H54 (cell line): Measurements from ENCODE around the gene ITPR3.

ENCODE experiments used
- DNase-seq: peaks from one replicate; pipeline ENCODE4 v3.0.0; 2011; ENCODE audit warnings: low spot score, mixed read lengths; ENCODE audit not compliant: insufficient read length
- FAIRE-seq: peaks from 3 replicates; lab custom pipeline; 2011; peaks lifted over from hg19 to GRCh38; lab: Jason Lieb, UNC
- POLR2A ChIP-seq: IDR thresholded peaks from 2 replicates; pipeline ENCODE4 v1.6.1; 2011; ENCODE audit warnings: low read depth, mild to moderate bottlenecking, low read length

The ITPR3 gene

DNA sequence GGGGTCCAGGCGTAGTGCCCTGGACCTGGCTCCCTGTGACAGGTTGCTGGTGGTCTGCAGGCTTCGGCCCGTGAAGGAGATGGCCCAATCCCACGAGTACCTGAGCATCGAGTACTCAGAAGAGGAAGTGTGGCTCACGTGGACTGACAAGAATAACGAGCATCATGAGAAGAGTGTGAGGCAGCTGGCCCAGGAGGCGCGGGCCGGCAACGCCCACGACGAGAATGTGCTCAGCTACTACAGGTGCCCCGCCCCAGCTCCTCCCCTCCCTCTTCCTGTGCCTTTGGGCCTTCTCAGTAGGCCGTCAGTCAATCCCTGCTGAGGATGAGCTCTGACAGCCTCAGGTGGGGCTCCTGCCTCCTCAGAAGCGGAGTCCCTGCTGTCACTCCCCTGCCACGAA lies 47.8 kb downstream of the ITPR3 start:
- TF ChIP-seq POLR2A = no peak
- DNase-seq (no peak), FAIRE-seq (no peak)

DNA sequence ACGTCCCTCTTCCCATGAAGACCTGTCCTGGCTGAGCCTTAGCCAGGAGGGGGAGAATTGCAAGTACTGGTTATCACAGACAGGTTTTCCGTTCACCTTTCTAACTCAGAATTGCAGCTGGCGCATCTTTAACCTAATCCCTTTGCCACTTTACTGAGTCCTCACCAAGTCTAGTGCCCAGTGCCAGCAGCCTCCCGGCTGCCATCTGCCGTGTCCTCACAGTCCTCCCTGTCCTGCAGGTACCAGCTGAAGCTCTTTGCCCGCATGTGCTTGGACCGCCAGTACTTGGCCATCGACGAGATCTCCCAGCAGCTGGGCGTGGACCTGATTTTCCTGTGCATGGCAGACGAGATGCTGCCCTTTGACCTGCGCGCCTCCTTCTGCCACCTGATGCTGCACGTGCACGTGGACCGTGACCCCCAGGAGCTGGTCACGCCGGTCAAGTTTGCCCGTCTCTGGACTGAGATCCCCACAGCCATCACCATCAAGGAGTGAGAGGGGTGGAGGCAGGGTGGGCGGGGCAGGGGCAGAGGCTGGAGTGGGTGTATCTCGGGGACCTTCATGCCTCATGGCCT lies 49.1 kb downstream of the ITPR3 start:
- FAIRE-seq (no peak), DNase-seq (no peak)
- no peak for TF ChIP-seq POLR2A

DNA sequence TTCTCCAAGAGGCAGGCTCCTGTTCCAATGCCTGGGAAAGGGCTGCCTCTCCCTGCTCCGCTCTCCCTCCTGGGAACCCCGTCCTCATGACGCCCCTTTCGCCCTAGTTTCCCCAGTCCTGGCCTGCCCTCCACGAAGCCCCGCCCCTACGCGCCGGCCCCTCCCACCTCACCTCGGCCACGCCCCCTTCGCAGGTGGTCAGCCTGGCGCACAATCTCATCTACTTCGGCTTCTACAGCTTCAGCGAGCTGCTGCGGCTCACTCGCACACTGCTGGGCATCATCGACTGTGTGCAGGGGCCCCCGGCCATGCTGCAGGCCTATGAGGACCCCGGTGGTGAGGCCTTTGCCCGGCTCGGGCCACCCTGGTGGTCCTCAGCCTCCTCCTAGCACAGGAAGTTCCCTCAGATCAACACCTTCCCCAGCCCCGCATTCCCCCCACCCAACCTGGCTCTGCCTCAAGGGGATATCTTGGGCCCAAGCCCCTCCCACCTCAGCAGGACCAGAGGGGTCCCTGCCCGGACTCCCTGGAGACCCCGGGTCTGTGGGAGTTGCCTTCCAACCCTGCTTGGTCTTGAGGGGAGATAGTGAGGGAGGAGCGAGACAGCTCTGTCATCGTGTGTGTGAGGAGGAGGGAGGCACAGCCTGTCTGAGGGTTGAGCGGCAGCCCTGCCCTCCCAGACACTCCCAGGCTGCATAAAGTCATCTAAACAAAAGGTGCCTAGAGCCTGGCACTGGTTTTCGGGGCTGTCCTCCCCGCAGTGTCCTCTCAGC lies 50.0 kb downstream of the ITPR3 start:
- no peak for TF ChIP-seq POLR2A
- DNase-seq = no peak
- FAIRE-seq = no peak

DNA sequence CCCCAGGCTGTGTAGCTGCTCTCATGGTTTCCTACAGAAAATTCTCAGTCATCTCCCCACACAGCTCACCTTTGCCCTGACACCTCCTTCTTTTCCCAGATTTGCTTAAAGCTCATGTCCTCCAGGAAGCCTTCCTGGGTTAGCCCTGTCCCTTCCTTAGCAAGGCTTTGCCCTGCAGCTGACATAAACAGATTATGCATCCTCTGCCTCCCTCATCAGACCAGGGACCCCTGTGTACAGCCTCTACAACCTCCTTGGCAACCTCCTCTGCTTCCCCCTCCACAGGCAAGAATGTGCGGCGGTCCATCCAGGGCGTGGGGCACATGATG lies 50.6 kb downstream of the ITPR3 start:
- FAIRE-seq = no peak
- TF ChIP-seq POLR2A = no peak
- DNase-seq = no peak

DNA sequence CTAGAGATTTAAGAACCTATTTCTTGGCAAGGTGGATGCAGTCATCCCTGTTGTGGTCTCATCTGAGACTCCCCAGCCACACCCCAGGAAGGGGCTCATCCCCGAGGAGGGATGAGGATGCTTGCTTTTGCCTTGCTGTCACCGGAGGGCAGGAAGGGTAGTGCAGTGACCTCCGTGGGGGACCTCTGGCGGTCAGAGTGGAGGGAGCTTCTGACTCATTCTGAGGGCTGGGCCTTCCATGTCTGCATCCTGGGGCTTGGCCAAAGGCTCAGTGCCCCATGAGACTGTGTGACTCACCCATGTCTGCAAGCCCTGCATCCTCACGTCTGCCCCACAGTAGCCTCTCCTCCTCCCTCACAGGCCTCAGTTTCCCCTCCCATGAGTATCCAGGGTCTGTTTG lies 51.7 kb downstream of the ITPR3 start:
- TF ChIP-seq POLR2A = no peak
- FAIRE-seq = peak; percentile 89
- peak; percentile 95 for DNase-seq

DNA sequence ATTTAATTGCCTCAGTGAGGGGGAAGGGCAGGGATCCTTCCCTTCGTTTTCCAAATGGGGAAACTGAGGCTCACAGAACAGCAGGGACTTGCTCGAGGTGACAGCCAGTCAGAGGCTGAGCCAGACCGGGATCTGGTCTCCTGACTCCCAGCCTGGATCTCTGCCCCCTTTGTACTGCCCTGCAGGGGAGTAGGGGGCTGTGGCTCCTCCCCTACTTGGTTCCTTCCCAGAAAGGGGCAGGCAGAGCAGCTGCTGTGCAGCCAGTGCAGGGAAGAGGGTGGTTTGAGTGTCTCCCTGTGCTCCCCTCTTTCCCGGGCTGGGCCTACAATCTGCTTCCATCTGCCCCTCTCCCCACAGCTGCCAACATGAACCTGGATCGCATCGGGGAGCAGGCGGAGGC lies 52.7 kb downstream of the ITPR3 start:
- no peak for FAIRE-seq
- TF ChIP-seq POLR2A = no peak

DNA sequence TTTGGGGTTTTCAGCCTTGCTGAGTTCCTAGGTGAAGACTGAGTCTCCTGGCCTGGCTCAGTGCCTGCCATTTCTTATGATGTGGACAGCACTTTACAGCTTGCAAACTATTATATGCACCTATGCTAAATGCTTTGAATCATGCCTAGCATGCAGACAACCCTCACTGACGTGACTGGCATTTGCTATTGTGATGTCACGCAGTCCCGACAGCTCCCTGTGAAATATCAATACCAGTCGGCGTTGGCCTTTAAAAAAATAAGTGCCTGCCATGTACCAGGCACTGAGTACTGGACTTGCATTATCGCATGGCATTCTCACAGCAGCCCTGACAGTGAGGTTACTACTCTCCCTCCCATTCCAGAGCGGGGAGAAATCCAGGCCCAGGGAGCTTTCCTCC lies 54.8 kb downstream of the ITPR3 start:
- TF ChIP-seq POLR2A = no peak
- no peak for DNase-seq
- no peak for FAIRE-seq

More for the DNA sequence above, 52.7 kb downstream of the ITPR3 start:
- no peak for DNase-seq

DNA sequence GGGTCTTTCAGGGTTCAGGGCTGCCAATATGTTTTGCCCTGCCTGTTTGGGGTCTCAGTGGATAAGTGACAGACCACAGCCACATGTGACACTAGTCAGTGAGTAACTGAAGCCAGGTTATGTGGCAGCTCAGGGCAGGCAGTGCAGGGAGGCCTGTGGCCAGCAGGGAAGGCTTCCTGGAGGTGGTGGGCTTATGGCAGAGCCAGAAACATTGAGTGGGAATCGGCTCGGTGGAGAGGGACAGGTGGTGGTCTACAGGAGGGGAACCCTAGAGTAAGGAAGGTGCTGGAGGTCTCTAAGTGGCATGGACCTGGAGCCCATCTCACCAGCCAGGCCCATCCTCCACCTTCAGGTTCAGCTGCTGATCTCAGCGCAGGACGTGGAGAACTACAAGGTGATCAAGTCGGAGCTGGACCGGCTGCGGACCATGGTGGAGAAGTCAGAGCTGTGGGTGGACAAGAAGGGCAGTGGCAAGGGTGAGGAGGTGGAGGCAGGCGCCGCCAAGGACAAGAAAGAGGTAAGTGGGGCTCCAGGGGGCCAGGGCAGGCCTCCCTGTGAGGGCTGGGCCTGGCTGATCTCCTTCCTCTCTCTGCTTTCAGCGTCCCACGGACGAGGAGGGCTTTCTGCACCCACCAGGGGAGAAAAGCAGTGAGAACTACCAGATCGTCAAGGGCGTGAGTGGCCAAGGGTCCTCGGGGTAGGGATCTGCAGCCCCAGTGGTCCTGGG lies 55.5 kb downstream of the ITPR3 start:
- TF ChIP-seq POLR2A = no peak
- FAIRE-seq (no peak), DNase-seq (no peak)

DNA sequence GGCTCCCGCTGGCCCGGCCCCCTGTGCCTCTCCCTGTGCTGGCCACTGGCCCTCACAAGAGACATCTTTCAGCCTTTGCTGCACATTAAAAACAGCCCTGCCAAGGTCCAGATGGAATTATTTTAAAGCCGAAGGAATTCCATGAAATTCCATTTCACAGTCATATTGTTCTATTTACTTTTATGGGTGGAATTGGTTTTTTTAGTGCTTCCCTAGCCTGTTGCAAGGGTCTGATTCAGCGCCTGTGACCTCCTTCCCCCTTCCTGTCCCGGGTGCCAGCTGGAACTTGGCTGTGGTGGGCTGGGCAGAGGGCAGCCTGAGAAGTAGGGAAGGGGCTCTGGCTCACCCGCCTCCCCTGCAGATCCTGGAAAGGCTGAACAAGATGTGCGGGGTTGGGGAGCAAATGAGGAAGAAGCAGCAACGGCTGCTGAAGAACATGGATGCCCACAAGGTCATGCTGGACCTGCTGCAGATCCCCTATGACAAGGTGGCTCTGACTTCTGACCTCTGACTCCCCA lies 56.1 kb downstream of the ITPR3 start:
- no peak for DNase-seq
- FAIRE-seq = no peak
- TF ChIP-seq POLR2A = no peak

DNA sequence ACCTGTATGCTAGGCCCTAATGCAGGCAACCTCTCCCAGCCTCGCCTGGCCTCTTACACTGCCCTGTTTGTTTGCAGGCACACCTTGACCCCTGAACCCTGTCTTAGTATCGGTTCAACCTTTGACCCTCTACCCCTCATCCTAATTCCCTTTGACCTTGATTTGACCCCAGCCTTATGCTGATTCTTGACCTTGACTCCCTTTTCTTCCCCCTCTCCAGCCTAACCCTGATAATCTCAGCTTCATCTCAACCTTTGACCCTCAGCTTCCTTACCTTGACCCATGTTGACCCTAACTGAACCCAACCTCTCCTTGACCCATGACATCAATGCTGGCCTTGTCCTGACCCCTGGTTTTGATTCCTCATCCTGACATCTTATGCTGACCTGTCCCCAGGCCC lies 56.6 kb downstream of the ITPR3 start:
- no peak for DNase-seq
- no peak for FAIRE-seq
- no peak for TF ChIP-seq POLR2A

DNA sequence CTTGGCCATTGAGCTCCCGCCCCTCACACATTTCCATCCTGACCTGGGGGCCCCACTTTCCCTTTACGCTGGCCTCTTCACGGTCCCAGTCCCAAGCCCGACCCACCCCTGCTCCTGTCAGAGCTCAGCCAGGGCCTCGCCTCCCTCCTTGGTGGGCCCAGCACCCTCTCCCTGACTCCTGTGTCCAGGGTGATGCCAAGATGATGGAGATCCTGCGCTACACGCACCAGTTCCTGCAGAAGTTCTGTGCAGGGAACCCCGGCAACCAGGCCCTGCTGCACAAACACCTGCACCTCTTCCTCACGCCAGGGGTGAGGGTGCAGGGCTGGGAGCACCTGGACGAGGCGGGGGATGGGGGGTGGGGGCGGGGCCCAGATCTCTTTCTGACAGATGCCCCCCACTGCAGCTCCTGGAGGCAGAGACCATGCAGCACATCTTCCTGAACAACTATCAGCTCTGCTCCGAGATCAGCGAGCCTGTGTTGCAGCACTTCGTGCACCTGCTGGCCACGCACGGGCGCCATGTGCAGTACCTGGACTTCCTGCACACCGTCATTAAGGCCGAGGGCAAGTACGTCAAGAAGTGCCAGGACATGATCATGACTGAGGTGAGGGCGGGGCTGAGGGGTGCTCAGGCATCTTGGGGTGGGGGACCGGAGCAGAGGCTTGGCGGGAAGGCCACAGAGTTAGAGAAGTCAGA lies 57.3 kb downstream of the ITPR3 start:
- no peak for FAIRE-seq
- TF ChIP-seq POLR2A = no peak
- DNase-seq = no peak

DNA sequence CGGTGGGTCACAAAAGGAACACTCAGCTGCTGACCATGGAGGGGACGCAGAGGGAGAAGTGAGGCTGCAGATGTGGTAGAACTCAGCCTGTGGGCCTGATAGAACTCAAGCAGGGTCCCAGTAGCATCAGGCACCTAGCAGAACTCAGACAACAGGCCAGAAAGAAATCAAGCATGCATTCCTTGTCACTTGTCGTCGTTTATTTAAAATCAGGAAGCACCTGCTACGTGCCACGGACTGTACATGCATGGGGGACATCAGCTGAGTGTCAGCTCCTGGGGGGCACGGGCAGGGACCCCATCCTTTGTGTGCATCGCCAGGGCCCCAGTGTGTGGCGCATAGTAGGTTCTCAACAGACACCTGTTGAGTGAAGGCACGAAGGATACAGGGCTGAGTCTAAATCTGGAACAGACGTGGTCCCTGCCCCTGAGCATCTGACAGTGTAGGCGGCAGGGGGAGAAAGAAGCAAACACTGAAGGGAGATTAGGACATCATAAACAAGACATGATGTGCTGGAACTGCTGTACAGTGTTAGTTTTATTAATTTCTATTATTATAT lies 57.9 kb downstream of the ITPR3 start:
- no peak for TF ChIP-seq POLR2A
- no peak for FAIRE-seq
- DNase-seq = no peak

DNA sequence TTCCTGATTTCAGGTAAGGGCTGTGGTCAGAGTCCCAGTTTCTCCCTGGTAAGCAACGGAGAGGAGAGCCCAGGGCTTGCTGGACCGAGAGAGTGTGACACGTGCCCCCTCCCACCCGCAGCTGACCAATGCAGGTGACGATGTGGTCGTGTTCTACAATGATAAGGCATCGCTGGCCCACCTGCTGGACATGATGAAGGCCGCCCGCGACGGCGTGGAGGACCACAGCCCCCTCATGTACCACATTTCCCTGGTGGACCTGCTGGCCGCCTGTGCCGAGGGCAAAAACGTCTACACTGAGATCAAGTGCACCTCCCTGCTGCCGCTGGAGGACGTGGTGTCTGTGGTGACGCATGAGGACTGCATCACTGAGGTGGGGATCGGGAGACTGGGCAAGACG lies 58.6 kb downstream of the ITPR3 start:
- TF ChIP-seq POLR2A = no peak
- FAIRE-seq (no peak), DNase-seq (no peak)
